NB4 (cell line): Measurements from ENCODE around the gene EIF4G3.

ENCODE experiments used
- CTCF ChIP-seq: IDR thresholded peaks from one replicate; pipeline ENCODE4 v1.5.1; 2012; ENCODE audit warnings: low read depth, low read length
- MAX ChIP-seq: IDR thresholded peaks from 2 replicates; pipeline ENCODE4 v1.6.1; 2011; ENCODE audit warnings: low read depth, low read length
- MYC ChIP-seq: IDR thresholded peaks from 2 replicates; pipeline ENCODE4 v1.6.1; 2011; ENCODE audit warnings: low read depth, low read length
- POLR2A ChIP-seq: IDR thresholded peaks from 2 replicates; pipeline ENCODE4 v1.6.1; 2011; ENCODE audit warnings: mild to moderate bottlenecking; ENCODE audit not compliant: insufficient read length; ENCODE audit errors: extremely low read depth

GRCh38 chr1:20956272-20956671 lies 220.4 kb downstream of the EIF4G3 start:
- TF ChIP-seq MYC (no peak), CTCF (no peak), POLR2A (no peak), MAX (no peak)
